ENCODE results near the gene GABRG3. TPM values are rescaled to one million over a fixed set of nuclear protein-coding genes. Genes with fewer than 3 reads are reported as not detected.

Gene GABRG3
- total and polyA plus RNA-seq, 2 donors from 2014 or later, result not detected

DNA sequence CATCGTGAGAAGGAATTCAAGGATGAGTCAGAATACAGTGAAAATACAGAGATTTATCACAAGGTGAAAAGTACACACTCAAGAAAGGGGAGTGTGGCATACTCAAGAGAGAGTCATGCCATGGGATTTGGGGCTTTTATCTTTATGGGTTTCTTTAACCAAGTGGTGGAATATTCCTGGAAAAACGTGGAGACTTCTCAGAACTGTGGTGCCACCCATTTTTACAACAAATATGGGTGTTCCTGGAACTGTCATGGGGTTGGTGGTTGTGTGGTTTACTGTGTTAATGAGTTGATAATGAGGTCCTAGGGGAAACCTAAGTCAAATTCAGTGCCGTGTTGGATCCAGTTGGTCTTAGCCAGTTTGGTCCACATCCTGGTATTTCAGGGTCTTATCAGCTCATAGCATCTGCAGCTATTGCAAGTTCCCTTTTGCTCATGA is 497.2 kb downstream of the GABRG3 start:
- DNase-seq, result no peak
- FAIRE-seq, result no peak
- intact Hi-C loops (cut with DNase I), result no loop called here
- Histone ChIP-seq H3K27ac (ENCODE audit: low read depth in 2 of 2, low read length in 2 of 2) (no peak overlapping the region), H3K27me3 (ENCODE audit: control insufficient read depth, insufficient read depth, low read length) (no peaks in the 10 kb centered on the region), H3K4me3 (ENCODE audit: low read length in 3 of 3) (no peak overlapping the region), H3K36me3 (ENCODE audit: control insufficient read depth in 2 of 3, insufficient read depth in 3 of 3, low read length in 3 of 3) (no peaks in the 10 kb centered on the region), H3K9ac (ENCODE audit: low read length in 3 of 3) (no peak overlapping the region), H3K9me3 (ENCODE audit: control insufficient read depth in 2 of 3, insufficient read depth in 1 of 3, low read length in 3 of 3) (no peaks in the 10 kb centered on the region), H3K4me1 (ENCODE audit: control insufficient read depth in 2 of 3, insufficient read depth in 2 of 3, low read depth in 1 of 3, low read length in 3 of 3) (no peaks in the 10 kb centered on the region)
- TF ChIP-seq, protein P1, sequence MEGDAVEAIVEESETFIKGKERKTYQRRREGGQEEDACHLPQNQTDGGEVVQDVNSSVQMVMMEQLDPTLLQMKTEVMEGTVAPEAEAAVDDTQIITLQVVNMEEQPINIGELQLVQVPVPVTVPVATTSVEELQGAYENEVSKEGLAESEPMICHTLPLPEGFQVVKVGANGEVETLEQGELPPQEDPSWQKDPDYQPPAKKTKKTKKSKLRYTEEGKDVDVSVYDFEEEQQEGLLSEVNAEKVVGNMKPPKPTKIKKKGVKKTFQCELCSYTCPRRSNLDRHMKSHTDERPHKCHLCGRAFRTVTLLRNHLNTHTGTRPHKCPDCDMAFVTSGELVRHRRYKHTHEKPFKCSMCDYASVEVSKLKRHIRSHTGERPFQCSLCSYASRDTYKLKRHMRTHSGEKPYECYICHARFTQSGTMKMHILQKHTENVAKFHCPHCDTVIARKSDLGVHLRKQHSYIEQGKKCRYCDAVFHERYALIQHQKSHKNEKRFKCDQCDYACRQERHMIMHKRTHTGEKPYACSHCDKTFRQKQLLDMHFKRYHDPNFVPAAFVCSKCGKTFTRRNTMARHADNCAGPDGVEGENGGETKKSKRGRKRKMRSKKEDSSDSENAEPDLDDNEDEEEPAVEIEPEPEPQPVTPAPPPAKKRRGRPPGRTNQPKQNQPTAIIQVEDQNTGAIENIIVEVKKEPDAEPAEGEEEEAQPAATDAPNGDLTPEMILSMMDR (IDR thresholded peaks at IDR 0.05; ENCODE audit: borderline replicate concordance, extremely low read depth, insufficient read depth), result no peak

DNA sequence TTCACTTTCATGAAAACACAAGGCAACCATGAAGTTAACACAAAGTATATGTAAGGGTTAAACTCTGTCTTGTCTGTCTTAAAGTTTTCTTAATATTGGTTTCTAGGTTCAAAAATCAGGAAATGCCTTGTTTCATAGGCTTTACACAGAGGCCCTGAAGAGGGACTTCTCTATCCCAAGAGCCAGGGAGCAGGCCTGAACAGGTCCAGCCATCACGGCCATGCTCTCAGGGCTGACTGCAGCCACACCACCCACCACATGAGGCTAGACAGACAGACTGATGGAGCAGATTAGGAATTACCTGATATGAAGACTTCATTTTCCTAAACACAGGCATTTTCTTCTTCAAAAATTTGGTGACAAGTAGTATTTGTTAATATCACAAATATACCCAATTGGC is 502.9 kb downstream of the GABRG3 start:
- Histone ChIP-seq H3K4me1 (ENCODE audit: control insufficient read depth in 2 of 3, insufficient read depth in 2 of 3, low read depth in 1 of 3, low read length in 3 of 3) (no peaks in the 10 kb centered on the region), H3K9me3 (ENCODE audit: control insufficient read depth in 2 of 3, insufficient read depth in 1 of 3, low read length in 3 of 3) (no peaks in the 10 kb centered on the region), H3K36me3 (ENCODE audit: control insufficient read depth in 2 of 3, insufficient read depth in 3 of 3, low read length in 3 of 3) (no peaks in the 10 kb centered on the region), H3K9ac (ENCODE audit: low read length in 3 of 3) (no peak overlapping the region), H3K27me3 (ENCODE audit: control insufficient read depth, insufficient read depth, low read length) (no peaks in the 10 kb centered on the region), H3K27ac (ENCODE audit: low read depth in 2 of 2, low read length in 2 of 2) (no peak overlapping the region), H3K4me3 (ENCODE audit: low read length in 3 of 3) (no peak overlapping the region)
- FAIRE-seq, result no peak
- intact Hi-C loops (cut with DNase I), result no loop called here
- DNase-seq, result no peak
- TF ChIP-seq, protein P1 (IDR thresholded peaks at IDR 0.05; ENCODE audit: borderline replicate concordance, extremely low read depth, insufficient read depth), result no peak

DNA sequence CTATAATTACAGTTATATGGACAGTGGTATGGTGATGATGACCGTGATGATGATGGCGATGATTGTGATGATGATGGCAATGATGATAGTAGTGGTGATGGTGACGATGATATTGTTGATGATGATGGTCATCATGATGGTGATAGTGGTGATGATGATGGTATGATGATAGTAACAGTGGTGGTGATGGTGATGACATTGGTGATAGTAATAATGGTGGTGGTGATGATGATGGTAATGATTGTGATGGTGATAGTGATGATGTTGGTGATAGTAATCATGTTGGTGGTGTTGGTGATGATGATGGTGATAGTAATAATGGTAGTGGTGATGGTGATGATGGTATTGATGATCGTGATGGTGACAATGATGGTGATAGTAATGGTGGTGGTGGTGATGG is 504.4 kb downstream of the GABRG3 start:
- DNase-seq (no peak), FAIRE-seq (no peak)
- Histone ChIP-seq H3K36me3 (ENCODE audit: control insufficient read depth in 2 of 3, insufficient read depth in 3 of 3, low read length in 3 of 3) (no peaks in the 10 kb centered on the region), H3K27ac (ENCODE audit: low read depth in 2 of 2, low read length in 2 of 2) (no peak overlapping the region), H3K27me3 (ENCODE audit: control insufficient read depth, insufficient read depth, low read length) (no peaks in the 10 kb centered on the region), H3K9me3 (ENCODE audit: control insufficient read depth in 2 of 3, insufficient read depth in 1 of 3, low read length in 3 of 3) (no peaks in the 10 kb centered on the region), H3K4me1 (ENCODE audit: control insufficient read depth in 2 of 3, insufficient read depth in 2 of 3, low read depth in 1 of 3, low read length in 3 of 3) (no peaks in the 10 kb centered on the region), H3K9ac (ENCODE audit: low read length in 3 of 3) (no peak overlapping the region), H3K4me3 (ENCODE audit: low read length in 3 of 3) (no peak overlapping the region)
- TF ChIP-seq, protein P1 (IDR thresholded peaks at IDR 0.05; ENCODE audit: borderline replicate concordance, extremely low read depth, insufficient read depth), result no peak
- intact Hi-C loops (cut with DNase I), result no loop called here
